ENCODE results near the gene SLMAP.

DNA sequence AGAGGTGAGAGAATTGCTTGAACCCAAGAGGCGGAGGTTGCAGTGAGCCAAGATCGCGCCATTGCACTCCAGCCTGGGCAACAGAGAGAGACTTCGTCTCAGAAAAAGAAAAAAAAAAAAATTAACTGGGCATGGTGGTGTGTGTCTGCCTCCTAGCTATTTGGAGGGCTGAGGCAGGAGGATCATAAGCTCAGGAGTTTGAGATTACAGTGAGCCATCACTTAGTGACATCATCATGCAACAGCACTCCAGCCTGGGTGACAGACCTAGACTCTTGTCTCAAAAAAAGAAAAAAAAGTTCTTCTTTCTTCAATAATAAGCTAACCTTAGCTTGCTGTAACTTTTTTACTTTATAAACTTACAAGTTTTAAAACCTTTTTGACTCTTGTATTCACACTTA is 99.8 kb downstream of the SLMAP start:
- TF ChIP-seq CTCF (IDR thresholded peaks at IDR 0.05; ENCODE audit: insufficient read depth, low read length, poor library complexity, severe bottlenecking) (no peak), EZH2phosphoT487 (conservative IDR thresholded peaks at IDR 0.05; ENCODE audit: low read length) (no peak)
